ENCODE data around the gene HOMER2.

- TF ChIP-seq, protein P1, sequence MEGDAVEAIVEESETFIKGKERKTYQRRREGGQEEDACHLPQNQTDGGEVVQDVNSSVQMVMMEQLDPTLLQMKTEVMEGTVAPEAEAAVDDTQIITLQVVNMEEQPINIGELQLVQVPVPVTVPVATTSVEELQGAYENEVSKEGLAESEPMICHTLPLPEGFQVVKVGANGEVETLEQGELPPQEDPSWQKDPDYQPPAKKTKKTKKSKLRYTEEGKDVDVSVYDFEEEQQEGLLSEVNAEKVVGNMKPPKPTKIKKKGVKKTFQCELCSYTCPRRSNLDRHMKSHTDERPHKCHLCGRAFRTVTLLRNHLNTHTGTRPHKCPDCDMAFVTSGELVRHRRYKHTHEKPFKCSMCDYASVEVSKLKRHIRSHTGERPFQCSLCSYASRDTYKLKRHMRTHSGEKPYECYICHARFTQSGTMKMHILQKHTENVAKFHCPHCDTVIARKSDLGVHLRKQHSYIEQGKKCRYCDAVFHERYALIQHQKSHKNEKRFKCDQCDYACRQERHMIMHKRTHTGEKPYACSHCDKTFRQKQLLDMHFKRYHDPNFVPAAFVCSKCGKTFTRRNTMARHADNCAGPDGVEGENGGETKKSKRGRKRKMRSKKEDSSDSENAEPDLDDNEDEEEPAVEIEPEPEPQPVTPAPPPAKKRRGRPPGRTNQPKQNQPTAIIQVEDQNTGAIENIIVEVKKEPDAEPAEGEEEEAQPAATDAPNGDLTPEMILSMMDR (IDR thresholded peaks at IDR 0.05): no peak
- TF ChIP-seq ZFX (IDR thresholded peaks at IDR 0.05; ENCODE audit: borderline replicate concordance): no peak
Measured at GRCh38 chr15:82946155-82946701, 6.3 kb downstream of the HOMER2 start.
